GM13977 (cell line): ENCODE results near the gene TFPI.

ENCODE experiments used
- DNase-seq: peaks from one replicate; pipeline ENCODE4 v3.0.0; 2012; ENCODE audit warnings: low spot score
- CTCF ChIP-seq: IDR thresholded peaks from 2 replicates; pipeline ENCODE4 v1.5.1; 2012; ENCODE audit warnings: mild to moderate bottlenecking, control low read depth; ENCODE audit not compliant: insufficient read depth; ENCODE audit errors: extremely low read depth, missing control alignments
- in situ Hi-C: fragments of 300-500 bp; cut with MboI; formaldehyde crosslinking; loops from one replicate; pipeline ENCODE4 v1.12.0; 2022; ENCODE audit warnings: low sequenced_read_pairs, low pct_unique_long_range_greater_than_20kb, mixed read lengths, inconsistent platforms; ENCODE audit not compliant: unreplicated experiment

The TFPI gene

DNA sequence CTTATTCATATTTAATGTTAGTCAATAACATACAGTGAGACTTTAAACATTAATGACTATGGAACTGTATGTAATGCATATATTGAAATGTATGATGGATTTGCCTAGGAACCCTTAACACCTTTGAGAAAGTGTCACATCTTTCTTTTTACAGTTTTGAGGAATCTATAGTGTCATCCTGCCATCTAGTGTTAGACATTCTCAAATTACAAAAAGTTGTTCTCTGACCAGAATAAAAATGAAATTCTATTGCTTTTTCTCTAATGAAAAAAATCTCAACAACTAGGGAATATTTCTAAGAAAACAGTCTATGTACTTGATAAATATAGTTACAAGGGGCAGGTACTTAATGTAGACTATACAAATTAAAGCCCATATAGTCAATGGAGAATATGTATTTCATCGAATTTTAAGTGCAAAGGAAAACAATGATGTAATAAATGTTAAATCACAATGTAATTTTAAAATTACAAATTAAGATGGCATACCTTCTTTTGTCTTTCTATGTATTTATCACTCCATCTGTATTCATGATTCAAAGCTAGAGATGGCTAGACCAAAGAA is 101.1 kb downstream of the TFPI start:
- TF ChIP-seq CTCF: peak; percentile 39
- in situ Hi-C loops: loop anchor here (25.0 kb wide), 1 partner anchor 591 kb away; no protein-coding TSS in a partner anchor
- no peak for DNase-seq

DNA sequence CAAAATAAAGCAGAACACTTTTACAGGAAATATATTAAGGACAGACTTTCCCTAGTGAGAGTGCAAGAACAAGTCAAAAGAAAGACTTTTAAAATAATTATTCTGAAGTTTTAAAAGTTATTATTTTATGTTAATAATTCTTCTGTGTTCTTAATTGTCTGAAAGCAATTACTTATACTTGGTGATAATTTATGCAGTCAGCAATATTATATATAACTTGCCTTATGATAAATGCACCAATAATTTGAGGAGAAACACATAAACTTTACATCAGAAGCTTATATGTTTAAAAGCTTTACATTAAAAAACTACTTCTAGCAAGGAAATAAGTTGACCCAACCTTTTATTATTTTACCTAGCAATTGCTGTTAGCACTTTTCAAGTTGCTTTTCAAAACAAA is 102.7 kb downstream of the TFPI start:
- no peak for DNase-seq
- in situ Hi-C loops: loop anchor here (25.0 kb wide), 1 partner anchor 589 kb away; no protein-coding TSS in a partner anchor
- no peak for TF ChIP-seq CTCF

DNA sequence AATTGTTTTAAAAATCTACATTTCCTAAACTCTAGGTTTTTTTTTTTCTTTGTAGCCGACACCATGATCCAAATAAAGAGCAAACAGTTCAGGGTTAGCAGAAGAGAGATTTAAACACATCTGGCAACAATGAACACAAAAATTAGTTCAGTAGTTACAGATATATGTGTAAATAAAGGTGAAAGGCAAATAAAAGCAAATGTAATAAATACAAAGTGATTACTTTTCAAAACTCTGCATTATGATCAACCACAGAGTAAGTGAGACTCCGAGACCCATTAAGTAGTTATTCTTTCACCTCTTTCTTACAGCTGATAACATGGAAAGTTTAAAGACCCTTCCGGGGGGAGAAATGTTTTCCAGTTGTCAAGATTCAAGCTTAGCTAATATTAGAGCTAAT is 106.9 kb downstream of the TFPI start:
- TF ChIP-seq CTCF: no peak
- DNase-seq: no peak
- in situ Hi-C loops: loop anchor here (25.0 kb wide), 1 partner anchor 285 kb away; no protein-coding TSS in a partner anchor

DNA sequence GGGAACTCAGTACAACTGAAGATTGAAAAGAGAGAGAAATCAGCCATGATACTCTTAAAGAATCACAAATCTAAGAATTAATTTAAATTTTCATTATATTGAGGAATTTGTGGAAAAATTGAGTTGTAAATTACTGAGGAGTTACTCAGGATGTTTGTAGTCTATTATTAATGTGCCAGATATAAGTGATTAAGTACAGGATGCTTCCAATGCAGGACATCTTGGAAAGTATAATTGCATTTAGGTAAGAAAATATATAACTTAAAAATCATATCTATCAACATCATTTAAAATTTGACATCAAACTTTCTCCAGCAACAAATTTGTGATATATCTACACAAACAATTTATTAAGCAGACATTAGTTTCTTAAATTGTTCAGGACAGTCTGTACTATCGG is 107.5 kb downstream of the TFPI start:
- no peak for DNase-seq
- TF ChIP-seq CTCF: no peak
- in situ Hi-C loops: loop anchor here (25.0 kb wide), 1 partner anchor 284 kb away; no protein-coding TSS in a partner anchor

DNA sequence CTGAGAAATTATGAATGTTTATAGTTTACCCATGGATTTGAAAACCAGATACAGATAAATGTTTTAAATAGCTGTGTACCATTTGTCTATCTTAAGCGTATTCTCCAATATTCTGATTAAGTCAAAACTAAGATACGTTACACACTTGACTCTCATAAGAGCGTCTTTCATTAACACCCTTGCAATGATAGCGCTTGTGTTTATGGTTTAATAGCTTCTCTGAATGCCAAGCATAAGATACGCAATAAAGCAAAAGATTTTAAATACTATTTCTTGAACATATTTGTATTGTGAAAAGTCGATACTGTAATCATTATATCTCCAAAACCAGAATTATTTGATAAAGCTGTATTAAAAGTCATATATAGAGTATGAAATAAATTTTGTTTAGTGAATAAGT is 109.2 kb downstream of the TFPI start:
- DNase-seq: no peak
- in situ Hi-C loops: loop anchor here (25.0 kb wide), 1 partner anchor 283 kb away; no protein-coding TSS in a partner anchor
- no peak for TF ChIP-seq CTCF

GRCh38 chr2:187442778-187443177 is 111.5 kb downstream of the TFPI start:
- in situ Hi-C loops: loop anchor here (25.0 kb wide), 1 partner anchor 280 kb away; no protein-coding TSS in a partner anchor
- TF ChIP-seq CTCF: no peak
- DNase-seq: no peak
